ENCODE results near the gene SORCS2.

SORCS2 gene

GRCh38 chr4:7422151-7422897 lies 230.0 kb downstream of the SORCS2 start:
- no peak for DNase-seq

GRCh38 chr4:7422898-7423180 lies 230.5 kb downstream of the SORCS2 start:
- no peak for DNase-seq

GRCh38 chr4:7423391-7423790 lies 231.1 kb downstream of the SORCS2 start:
- no peak for DNase-seq

GRCh38 chr4:7423801-7424552 lies 231.6 kb downstream of the SORCS2 start:
- DNase-seq = no peak

- no peak for DNase-seq
Observed at GRCh38 chr4:7424553-7425111, 232.3 kb downstream of the SORCS2 start.

GRCh38 chr4:7425124-7425523 lies 232.8 kb downstream of the SORCS2 start:
- no peak for DNase-seq

- DNase-seq = no peak
Observed at GRCh38 chr4:7425591-7426468, 233.5 kb downstream of the SORCS2 start.

GRCh38 chr4:7426525-7427171 lies 234.3 kb downstream of the SORCS2 start:
- DNase-seq = no peak

- DNase-seq = no peak
Observed at GRCh38 chr4:7427361-7427760, 235.0 kb downstream of the SORCS2 start.

- DNase-seq = no peak
Observed at GRCh38 chr4:7427831-7428260, 235.5 kb downstream of the SORCS2 start.

- DNase-seq = no peak
Observed at GRCh38 chr4:7428261-7429068, 236.1 kb downstream of the SORCS2 start.

- no peak for DNase-seq
Observed at GRCh38 chr4:7429069-7429416, 236.7 kb downstream of the SORCS2 start.

GRCh38 chr4:7429601-7430078 lies 237.3 kb downstream of the SORCS2 start:
- no peak for DNase-seq

- DNase-seq = no peak
Observed at GRCh38 chr4:7430368-7430964, 238.1 kb downstream of the SORCS2 start.

GRCh38 chr4:7430965-7431695 lies 238.8 kb downstream of the SORCS2 start:
- no peak for DNase-seq

- DNase-seq = no peak
Observed at GRCh38 chr4:7431696-7432530, 239.6 kb downstream of the SORCS2 start.

- DNase-seq = no peak
Observed at GRCh38 chr4:7432531-7433375, 240.4 kb downstream of the SORCS2 start.

GRCh38 chr4:7433376-7434140 lies 241.2 kb downstream of the SORCS2 start:
- no peak for DNase-seq

Measured in fibroblast of upper back skin (primary cell).